Measurements from ENCODE around the gene CTBP1. TPM values are rescaled to one million over a fixed set of nuclear protein-coding genes. Genes with fewer than 3 reads are reported as not detected.

CTBP1 gene
- total and polyA plus RNA-seq, 9 of the 15 experiments (the other 6 are each of a cell fraction or from before 2014, with no cell fraction given): 14.5 to 162 (median 68.2) TPM

DNA sequence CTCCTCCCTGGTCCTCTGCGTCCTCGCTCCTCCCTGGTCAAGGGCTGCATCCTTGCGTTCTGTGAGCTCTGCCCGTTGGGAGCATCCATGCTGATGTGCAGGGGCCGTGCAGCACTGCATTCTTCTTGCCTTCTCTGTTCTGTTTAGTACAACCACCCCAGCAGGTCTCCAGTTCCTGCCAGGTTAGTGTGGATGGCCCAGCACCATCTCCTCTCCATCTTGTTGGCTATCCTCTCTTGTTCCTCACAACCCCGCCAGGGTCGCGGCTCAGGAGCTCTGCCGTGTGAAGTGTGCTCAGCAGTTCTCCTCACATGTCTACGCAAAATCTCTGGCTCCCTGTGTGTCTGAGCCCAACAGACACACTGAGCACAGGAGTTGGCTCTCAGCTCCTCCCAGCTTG lies 30.3 kb upstream of the CTBP1 start (continued):
- TF ChIP-seq AFF4 (CRISPR knock-in tag; IDR thresholded peaks at IDR 0.05) (no peak), FOXA3 (CRISPR knock-in tag; conservative IDR thresholded peaks at IDR 0.05 in 1 of 2, IDR thresholded peaks at IDR 0.05 in 1 of 2) (no peak), FOXK1 (CRISPR knock-in tag; IDR thresholded peaks at IDR 0.05; ENCODE audit: borderline replicate concordance) (no peak), RBM39 (optimal IDR thresholded peaks at IDR 0.05; ENCODE audit: low read depth, low read length) (no peak), IRF2 (CRISPR knock-in tag; IDR thresholded peaks at IDR 0.05) (no peak), MEIS2 (IDR thresholded peaks at IDR 0.05; ENCODE audit: partially characterized antibody) (no peak), BACH1 (tag; IDR thresholded peaks at IDR 0.05) (no peak), E2F4 (CRISPR knock-in tag; IDR thresholded peaks at IDR 0.05; ENCODE audit: low read depth) (no peak), ZNF551 (CRISPR knock-in tag; IDR thresholded peaks at IDR 0.05) (no peak)
- TF ChIP-seq, protein P1, sequence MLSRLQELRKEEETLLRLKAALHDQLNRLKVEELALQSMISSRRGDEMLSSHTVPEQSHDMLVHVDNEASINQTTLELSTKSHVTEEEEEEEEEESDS (CRISPR knock-in tag; IDR thresholded peaks at IDR 0.05): no peak

All from K562 (cell line).